SK-N-SH (cell line): ENCODE data around the gene WDR91. TPM values are rescaled to one million over a fixed set of nuclear protein-coding genes. Genes with fewer than 3 reads are reported as not detected.

Source experiments
- CTCF ChIA-PET: fragments of 300-600, 350-600 bp; formaldehyde crosslinking; extraction: SDS; loops from one replicate; lab custom pipeline; 2021; lab: Yijun Ruan, JAX
- POLR2A ChIA-PET: fragments of 350-600 bp; sonication (Branson Sonifier 250); formaldehyde crosslinking; extraction: SDS; loops from one replicate; lab custom pipeline; 2020; ENCODE audit warnings: antibody characterized with exemption, inconsistent platforms; lab: Yijun Ruan, JAX
- DNase-seq: peaks from one replicate; pipeline ENCODE4 v3.0.0; 2012
- H2AFZ ChIP-seq: fragments of 200-600 bp; sonication (generic); 2 replicates; pipeline ENCODE4 v1.8.1; 2016; ENCODE audit warnings: antibody characterized with exemption, mild to moderate bottlenecking, low read depth
- H3F3A ChIP-seq: fragments of 200-600 bp; sonication (generic); replicated peaks from 2 replicates; pipeline ENCODE3; 2016; ENCODE audit warnings: antibody characterized with exemption, mild to moderate bottlenecking; ENCODE audit not compliant: insufficient read depth
- H3K27ac ChIP-seq, 2 experiments: fragments of 200-500 bp in 1 of 2; fragments of 200-600 bp in 1 of 2; sonication (Bioruptor generic) in 1 of 2; sonication (generic), shearing (Covaris generic) in 1 of 2; 2 replicates each; pipeline versions ENCODE4 v1.5.1 to v1.6.1; 2014 to 2016; ENCODE audit warnings: low read depth in 2 of 2, inconsistent platforms in 1 of 2, low read length in 1 of 2, mild to moderate bottlenecking in 1 of 2, mixed read lengths in 1 of 2
- H3K27me3 ChIP-seq: fragments of 200-600 bp; sonication (generic), shearing (Covaris generic); 2 replicates; pipeline ENCODE4 v1.6.1; 2016; ENCODE audit warnings: mixed run types; ENCODE audit not compliant: insufficient read depth
- H3K36me3 ChIP-seq, 2 experiments: fragments of 200-500 bp in 1 of 2; fragments of 200-600 bp in 1 of 2; sonication (Bioruptor generic) in 1 of 2; sonication (generic) in 1 of 2; replicated peaks in 1 of 2; 2 replicates each; pipeline versions ENCODE3 to v1.5.1; 2014 to 2016; ENCODE audit warnings: low read length in 1 of 2, mild to moderate bottlenecking in 1 of 2; ENCODE audit not compliant: insufficient read depth in 2 of 2, control insufficient read depth in 1 of 2
- H3K4me1 ChIP-seq, 2 experiments: fragments of 200-500 bp in 1 of 2; fragments of 200-600 bp in 1 of 2; sonication (Bioruptor generic) in 1 of 2; sonication (generic), shearing (Covaris generic) in 1 of 2; 2 replicates each; pipeline versions ENCODE4 v1.5.1 to v1.6.1; 2014 to 2016; ENCODE audit warnings: low read depth in 1 of 2, low read length in 1 of 2, mixed run types in 1 of 2; ENCODE audit not compliant: insufficient read depth in 2 of 2, control insufficient read depth in 1 of 2
- H3K4me2 ChIP-seq: fragments of 200-600 bp; sonication (generic), shearing (Covaris generic); 2 replicates; pipeline ENCODE4 v1.6.1; 2017; ENCODE audit warnings: mixed run types
- H3K4me3 ChIP-seq, 2 experiments: fragments of 200-500 bp in 1 of 2; fragments of 200-600 bp in 1 of 2; sonication (Bioruptor generic) in 1 of 2; sonication (generic), shearing (Covaris generic) in 1 of 2; 2 replicates each; pipeline versions ENCODE4 v1.5.1 to v1.8.1; 2014 to 2016; ENCODE audit warnings: low read depth in 2 of 2, inconsistent platforms in 1 of 2, low read length in 1 of 2, mild to moderate bottlenecking in 1 of 2, mixed read lengths in 1 of 2, moderate library complexity in 1 of 2
- H3K79me2 ChIP-seq: fragments of 200-600 bp; sonication (generic); 2 replicates; pipeline ENCODE4 v1.8.1; 2017; ENCODE audit warnings: mild to moderate bottlenecking; ENCODE audit not compliant: insufficient read depth
- H3K9ac ChIP-seq: fragments of 200-600 bp; sonication (generic); 2 replicates; pipeline ENCODE4 v1.6.1; 2017; ENCODE audit warnings: mixed run types
- H3K9me2 ChIP-seq: fragments of 200-600 bp; sonication (generic); 2 replicates; pipeline ENCODE4 v1.6.1; 2017; ENCODE audit warnings: mixed run types
- H3K9me3 ChIP-seq: fragments of 200-600 bp; sonication (generic); 2 replicates; pipeline ENCODE4 v1.6.1; 2017; ENCODE audit warnings: mixed run types, mild to moderate bottlenecking, moderate library complexity
- H4K20me1 ChIP-seq: fragments of 200-600 bp; sonication (generic); 2 replicates; pipeline ENCODE4 v1.6.1; 2017; ENCODE audit warnings: mild to moderate bottlenecking, mixed run types; ENCODE audit not compliant: insufficient read depth
- CHD2 ChIP-seq: fragments of 150-350 bp; IDR thresholded peaks from 2 replicates; pipeline ENCODE4 v1.6.1; 2018; ENCODE audit warnings: low read length; ENCODE audit not compliant: partially characterized antibody
- FOSL2 ChIP-seq: IDR thresholded peaks from 2 replicates; pipeline ENCODE4 v1.4.0; 2012; ENCODE audit warnings: low read depth, mild to moderate bottlenecking, moderate library complexity, borderline replicate concordance
- FOXJ3 ChIP-seq: sonication (generic); formaldehyde crosslinking; IDR thresholded peaks from 2 replicates; pipeline ENCODE4 v1.5.1; 2020; ENCODE audit warnings: mild to moderate bottlenecking, missing genetic modification reagents
- GABPA ChIP-seq: IDR thresholded peaks from 2 replicates; pipeline ENCODE4 v1.4.0; 2012; ENCODE audit warnings: low read depth, mild to moderate bottlenecking
- IRF3 ChIP-seq: fragments of 150-350 bp; IDR thresholded peaks from 2 replicates; pipeline ENCODE4 v1.6.1; 2016; ENCODE audit warnings: mild to moderate bottlenecking, low read depth, low read length
- MXI1 ChIP-seq: IDR thresholded peaks from 2 replicates; pipeline ENCODE4 v1.6.1; 2012; ENCODE audit warnings: mild to moderate bottlenecking, low read depth, low read length, improper control_type of control experiment
- RAD21 ChIP-seq: IDR thresholded peaks from 2 replicates; pipeline ENCODE4 v1.6.1; 2012; ENCODE audit warnings: mild to moderate bottlenecking, low read length
- RCOR1 ChIP-seq: fragments of 150-350 bp; IDR thresholded peaks from 2 replicates; pipeline ENCODE4 v1.6.1; 2017; ENCODE audit warnings: antibody characterized with exemption, low read length
- REST ChIP-seq: IDR thresholded peaks from 2 replicates; pipeline ENCODE4 v1.6.1; 2012; ENCODE audit warnings: mild to moderate bottlenecking, low read depth, low read length, moderate library complexity
- RXRA ChIP-seq: IDR thresholded peaks from 2 replicates; pipeline ENCODE4 v1.4.0; 2012; ENCODE audit warnings: low read depth, mild to moderate bottlenecking, borderline replicate concordance
- TAF1 ChIP-seq: IDR thresholded peaks from 2 replicates; pipeline ENCODE4 v1.6.1; 2012; ENCODE audit warnings: low read depth, mild to moderate bottlenecking, low read length, moderate library complexity, borderline replicate concordance
- TEAD4 ChIP-seq: IDR thresholded peaks from 2 replicates; pipeline ENCODE4 v1.4.0; 2012; ENCODE audit warnings: mild to moderate bottlenecking, borderline replicate concordance; ENCODE audit not compliant: insufficient read depth
- YY1 ChIP-seq: IDR thresholded peaks from 2 replicates; pipeline ENCODE4 v1.4.0; 2012; ENCODE audit warnings: low read depth, mild to moderate bottlenecking
- ZBTB33 ChIP-seq: IDR thresholded peaks from 2 replicates; pipeline ENCODE4 v1.4.0; 2012; ENCODE audit warnings: low read depth, borderline replicate concordance
- WGBS: methylation state at CpG from one replicate; pipeline ENCODE4 v1.1.6; 2017; ENCODE audit warnings: low lambda C conversion rate; 5-methylcytosine and 5-hydroxymethylcytosine counted together
- polyA plus RNA-seq, 3 experiments: library from polyadenylated mRNA; depleted of rRNA; stranded (reverse); fragments of >200 nt; gene quantifications; 2 replicates each; pipeline ENCODE4 v1.2.3, GENCODE V29; 2012
- TF ChIP-seq, protein P1 (sequence below): IDR thresholded peaks from 2 replicates; pipeline ENCODE4 v1.4.0; 2012; ENCODE audit warnings: low read depth
- TF ChIP-seq, protein P2 (sequence below): IDR thresholded peaks from 2 replicates; pipeline ENCODE4; 2012
- TF ChIP-seq, protein P3 (sequence below): IDR thresholded peaks from 2 replicates; pipeline ENCODE4 v1.4.0; 2012; ENCODE audit warnings: low read depth, borderline replicate concordance

The WDR91 gene
- polyA plus RNA-seq, 1 of the 3 experiments (the other 2 are of a cell fraction), result 8.4 TPM

- Histone ChIP-seq H3K27me3 (no peaks in the 10 kb centered on the region), H3K4me1 (peaks cover 0 to under 1% of the 10 kb centered on the region in 2 experiments; a peak in 1 of 4 replicates), H3K36me3 (peaks cover 0 to 31% of the 10 kb centered on the region in 2 experiments), H3F3A (no peaks in the 10 kb centered on the region), H3K4me2 (no peak overlapping the region), H2AFZ (no peak overlapping the region), H4K20me1 (no peaks in the 10 kb centered on the region), H3K9ac (no peak overlapping the region), H3K4me3 (no peak overlapping the region), H3K9me3 (no peaks in the 10 kb centered on the region), H3K9me2 (no peaks in the 10 kb centered on the region), H3K27ac (no peak overlapping the region), H3K79me2 (no peaks in the 10 kb centered on the region)
- ChIA-PET CTCF (no interaction called here), POLR2A (no interaction called here)
- DNase-seq, result no peak
- no peak for TF ChIP-seq FOSL2
- TF ChIP-seq, protein P1, sequence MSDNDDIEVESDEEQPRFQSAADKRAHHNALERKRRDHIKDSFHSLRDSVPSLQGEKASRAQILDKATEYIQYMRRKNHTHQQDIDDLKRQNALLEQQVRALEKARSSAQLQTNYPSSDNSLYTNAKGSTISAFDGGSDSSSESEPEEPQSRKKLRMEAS, result no peak
- TF ChIP-seq RAD21, result no peak
- TF ChIP-seq YY1, result no peak
- TF ChIP-seq, protein P2, sequence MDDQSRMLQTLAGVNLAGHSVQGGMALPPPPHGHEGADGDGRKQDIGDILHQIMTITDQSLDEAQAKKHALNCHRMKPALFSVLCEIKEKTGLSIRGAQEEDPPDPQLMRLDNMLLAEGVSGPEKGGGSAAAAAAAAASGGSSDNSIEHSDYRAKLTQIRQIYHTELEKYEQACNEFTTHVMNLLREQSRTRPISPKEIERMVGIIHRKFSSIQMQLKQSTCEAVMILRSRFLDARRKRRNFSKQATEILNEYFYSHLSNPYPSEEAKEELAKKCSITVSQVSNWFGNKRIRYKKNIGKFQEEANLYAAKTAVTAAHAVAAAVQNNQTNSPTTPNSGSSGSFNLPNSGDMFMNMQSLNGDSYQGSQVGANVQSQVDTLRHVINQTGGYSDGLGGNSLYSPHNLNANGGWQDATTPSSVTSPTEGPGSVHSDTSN, result no peak
- no peak for TF ChIP-seq TEAD4
- TF ChIP-seq MXI1, result no peak
- no peak for TF ChIP-seq ZBTB33
- TF ChIP-seq RCOR1, result no peak
- TF ChIP-seq GABPA, result no peak
- TF ChIP-seq FOXJ3, result no peak
- TF ChIP-seq, protein P3, sequence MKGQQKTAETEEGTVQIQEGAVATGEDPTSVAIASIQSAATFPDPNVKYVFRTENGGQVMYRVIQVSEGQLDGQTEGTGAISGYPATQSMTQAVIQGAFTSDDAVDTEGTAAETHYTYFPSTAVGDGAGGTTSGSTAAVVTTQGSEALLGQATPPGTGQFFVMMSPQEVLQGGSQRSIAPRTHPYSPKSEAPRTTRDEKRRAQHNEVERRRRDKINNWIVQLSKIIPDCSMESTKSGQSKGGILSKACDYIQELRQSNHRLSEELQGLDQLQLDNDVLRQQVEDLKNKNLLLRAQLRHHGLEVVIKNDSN, result no peak
- TF ChIP-seq RXRA, result no peak
- TF ChIP-seq IRF3, result no peak
- no peak for TF ChIP-seq CHD2
- TF ChIP-seq TAF1, result no peak
- TF ChIP-seq REST, result no peak
- 85% methylated on average over 4 of the region's 4 CpGs for WGBS
Observed at GRCh38 chr7:135195156-135195555, 16.2 kb downstream of the WDR91 start.
